Measurements from ENCODE around the gene PGK2. TPM values are rescaled to one million over a fixed set of nuclear protein-coding genes. Genes with fewer than 3 reads are reported as not detected.
A peak's percentile ranks its signal among the peaks of the same experiment; 100 is the strongest.

Gene PGK2
- not detected in 2 replicates for total RNA-seq (2014; rRNA removed)
- percentile 18 among the genes with signal in this experiment for Bru-seq, nascent RNA
- not detected for BruChase-seq, experiment 1, labeled RNA remaining after a 6-hour chase
- not detected for BruChase-seq, experiment 2, labeled RNA remaining after a 2-hour chase
- long read RNA-seq = 0 reads

DNA sequence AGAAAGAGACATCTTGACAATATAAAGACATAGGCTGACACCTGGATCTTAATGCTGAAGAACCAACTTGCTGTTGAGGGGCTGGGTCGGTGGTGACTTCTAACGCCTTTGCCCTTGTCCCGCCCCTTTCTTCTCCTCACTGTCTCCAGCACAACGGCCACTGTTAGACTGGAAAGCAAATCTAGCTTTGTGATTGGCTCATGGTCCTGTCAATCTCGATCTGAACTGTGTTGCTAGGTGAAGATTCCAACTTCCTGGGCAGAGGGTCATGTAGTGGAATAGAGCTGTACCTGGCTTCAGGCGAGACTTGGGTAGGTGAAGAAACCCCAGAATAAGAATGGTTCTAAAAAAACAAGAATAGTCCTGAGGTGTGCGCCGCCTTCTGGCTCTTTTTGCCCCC lies at the start of gene PGK2:
Gene PGK2 (minus strand): TSS at position 110 of the 400 bp plus-strand sequence. CDS start 98 bp downstream, at position 12.
- Histone ChIP-seq H3K36me3 (ENCODE audit: low read depth, low read length) (no peaks in the 10 kb centered on the region), H4K20me1 (ENCODE audit: low read length) (no peaks in the 10 kb centered on the region), H3K4me1 (ENCODE audit: insufficient read depth, low read length) (no peaks in the 10 kb centered on the region), H3F3A (ENCODE audit: low read length, unreplicated experiment) (no peaks in the 10 kb centered on the region), H3K79me2 (ENCODE audit: low read length) (no peaks in the 10 kb centered on the region), H3K4me2 (ENCODE audit: low read length) (no peak within 1 kb of the TSS), H3K27ac (ENCODE audit: low read length) (no peak within 1 kb of the TSS), H3K9me3 (ENCODE audit: low read length) (no peaks in the 10 kb centered on the region), H2AFZ (ENCODE audit: low read length) (no peak within 1 kb of the TSS), H3K27me3 (ENCODE audit: low read length) (no peaks in the 10 kb centered on the region), H3K9ac (ENCODE audit: low read length) (no peak within 1 kb of the TSS), H3K9me2 (replicated peaks; ENCODE audit: low read length) (no peaks in the 10 kb centered on the region), H3K4me3 (ENCODE audit: low read length) (no peak within 1 kb of the TSS)
- no peak for ATAC-seq
- intact Hi-C loops (cut with micrococcal nuclease) = no loop called here
- ChIA-PET CTCF (no interaction called here), POLR2A (ENCODE audit: unreplicated experiment) (no interaction called here)
- no peak for TF ChIP-seq CTCF (conservative IDR thresholded peaks at IDR 0.05; ENCODE audit: low read depth, low read length)
- TF ChIP-seq EZH2phosphoT487 (IDR thresholded peaks at IDR 0.05; ENCODE audit: borderline replicate concordance, low read length) = no peak
- no peak for TF ChIP-seq EZH2 (IDR thresholded peaks at IDR 0.05; ENCODE audit: low read length, unreplicated experiment)
- peak; percentile 33 for DNase-seq
- no TSS peak for BruUV-seq (replicated peaks)

GRCh38 chr6:49835140-49835539 lies 48.1 kb upstream of the PGK2 start:
- H3K79me2 ChIP-seq (ENCODE audit: low read length) = no peaks in the 10 kb centered on the region
- TF ChIP-seq EZH2 (IDR thresholded peaks at IDR 0.05; ENCODE audit: low read length, unreplicated experiment) = no peak
- TF ChIP-seq CTCF (conservative IDR thresholded peaks at IDR 0.05; ENCODE audit: low read depth, low read length) = no peak
- no peak for TF ChIP-seq EZH2phosphoT487 (IDR thresholded peaks at IDR 0.05; ENCODE audit: borderline replicate concordance, low read length)
- no peak overlapping the region for H3K27ac ChIP-seq (ENCODE audit: low read length)
- H3F3A ChIP-seq (ENCODE audit: low read length, unreplicated experiment) = no peaks in the 10 kb centered on the region
- H3K4me2 ChIP-seq (ENCODE audit: low read length) = no peak overlapping the region
- DNase-seq (no peak), ATAC-seq (no peak)
- no peaks in the 10 kb centered on the region for H3K9me3 ChIP-seq (ENCODE audit: low read length)
- intact Hi-C loops (cut with micrococcal nuclease) = no loop called here
- no peak overlapping the region for H3K4me3 ChIP-seq (ENCODE audit: low read length)
- H3K4me1 ChIP-seq (ENCODE audit: insufficient read depth, low read length) = no peaks in the 10 kb centered on the region
- H2AFZ ChIP-seq (ENCODE audit: low read length) = no peak overlapping the region
- H3K27me3 ChIP-seq (ENCODE audit: low read length) = no peaks in the 10 kb centered on the region
- no peak overlapping the region for H3K9ac ChIP-seq (ENCODE audit: low read length)
- no peaks in the 10 kb centered on the region for H3K36me3 ChIP-seq (ENCODE audit: low read depth, low read length)
- POLR2A ChIA-PET (ENCODE audit: unreplicated experiment) = no interaction called here
- H4K20me1 ChIP-seq (ENCODE audit: low read length) = no peaks in the 10 kb centered on the region
- H3K9me2 ChIP-seq (replicated peaks; ENCODE audit: low read length) = no peaks in the 10 kb centered on the region
- CTCF ChIA-PET = no interaction called here
- BruUV-seq (replicated peaks) = no TSS peak

GRCh38 chr6:49833386-49833785 lies 46.3 kb upstream of the PGK2 start:
- H3K4me2 ChIP-seq (ENCODE audit: low read length) = no peak overlapping the region
- H3K4me3 ChIP-seq (ENCODE audit: low read length) = no peak overlapping the region
- H3K9ac ChIP-seq (ENCODE audit: low read length) = no peak overlapping the region
- H3K27ac ChIP-seq (ENCODE audit: low read length) = no peak overlapping the region
- no peaks in the 10 kb centered on the region for H3F3A ChIP-seq (ENCODE audit: low read length, unreplicated experiment)
- H3K4me1 ChIP-seq (ENCODE audit: insufficient read depth, low read length) = no peaks in the 10 kb centered on the region
- DNase-seq (no peak), ATAC-seq (no peak)
- no TSS peak for BruUV-seq (replicated peaks)
- no peaks in the 10 kb centered on the region for H4K20me1 ChIP-seq (ENCODE audit: low read length)
- ChIA-PET CTCF (no interaction called here), POLR2A (ENCODE audit: unreplicated experiment) (no interaction called here)
- H3K9me2 ChIP-seq (replicated peaks; ENCODE audit: low read length) = no peaks in the 10 kb centered on the region
- TF ChIP-seq EZH2phosphoT487 (IDR thresholded peaks at IDR 0.05; ENCODE audit: borderline replicate concordance, low read length) (no peak), CTCF (conservative IDR thresholded peaks at IDR 0.05; ENCODE audit: low read depth, low read length) (no peak), EZH2 (IDR thresholded peaks at IDR 0.05; ENCODE audit: low read length, unreplicated experiment) (no peak)
- no peaks in the 10 kb centered on the region for H3K36me3 ChIP-seq (ENCODE audit: low read depth, low read length)
- H2AFZ ChIP-seq (ENCODE audit: low read length) = no peak overlapping the region
- 0 out of 2 replicates have a peak, but pooled peaks cover 4% of the 10 kb centered on the region for H3K27me3 ChIP-seq (ENCODE audit: low read length)
- H3K9me3 ChIP-seq (ENCODE audit: low read length) = no peaks in the 10 kb centered on the region
- intact Hi-C loops (cut with micrococcal nuclease) = no loop called here
- H3K79me2 ChIP-seq (ENCODE audit: low read length) = no peaks in the 10 kb centered on the region

All from PC-3 (cell line).